HCT116 (cell line): ENCODE measurements around the gene STUM. TPM values are rescaled to one million over a fixed set of nuclear protein-coding genes. Genes with fewer than 3 reads are reported as not detected.

ENCODE experiments used
- ATAC-seq: fragments of 200-7000 bp; cut with Tn5 transposase; 2 replicates; pipeline ENCODE4 v1.9.1; 2020; ENCODE audit warnings: mild to moderate bottlenecking, moderate library complexity
- BruUV-seq: library from RNA; stranded (reverse); fragments of 400-500 nt; replicated peaks from 2 replicates; lab custom pipeline; 2021; lab: Mats Ljungman, UMichigan
- CTCF ChIA-PET: fragments of 300-600 bp; sonication (Branson Sonifier 250); formaldehyde crosslinking; loops from one replicate; lab custom pipeline; 2021; ENCODE audit warnings: antibody characterized with exemption; lab: Charles Lee
- POLR2A ChIA-PET: fragments of 300-600, 350-600 bp; sonication (Branson Sonifier 250); formaldehyde crosslinking; loops from one replicate; lab custom pipeline; 2021; ENCODE audit warnings: antibody characterized with exemption; lab: Charles Lee
- RAD21 ChIA-PET, 2 experiments: fragments of 300-600 bp; sonication (Branson Sonifier 250); formaldehyde crosslinking; loops; one replicate each; lab custom pipeline; 2023; ENCODE audit warnings: low total read pairs in 2 of 2; ENCODE audit not compliant: uncharacterized antibody in 2 of 2, unreplicated experiment in 2 of 2, low non-redundant PET in 1 of 2; lab: Charles Lee
- DNase-seq: peaks from one replicate; pipeline ENCODE4 v3.0.0-alpha.2; 2010; ENCODE audit warnings: low read depth, low spot score
- H2AFZ ChIP-seq: fragments of 200-600 bp; shearing (Covaris generic), sonication (generic); 2 replicates; pipeline ENCODE4 v1.6.1; 2017; ENCODE audit warnings: low read depth, mixed run types, mixed read lengths, antibody characterized with exemption, low read length; ENCODE audit not compliant: poor library complexity, severe bottlenecking
- H3K27ac ChIP-seq: 2 replicates; pipeline ENCODE4 v1.5.1; 2012; ENCODE audit warnings: low read depth, low read length
- H3K27me3 ChIP-seq: fragments of 200-600 bp; sonication (generic); 2 replicates; pipeline ENCODE4 v1.6.1; 2016; ENCODE audit warnings: mixed run types, low read length, mixed read lengths; ENCODE audit not compliant: insufficient read depth
- H3K36me3 ChIP-seq, 2 experiments: fragments of 200-500 bp in 1 of 2; fragments of 200-600 bp in 1 of 2; sonication (Bioruptor generic) in 1 of 2; sonication (generic) in 1 of 2; 2 replicates each; pipeline versions ENCODE4 v1.5.1 to v1.6.1; 2014 to 2016; ENCODE audit warnings: low read length in 2 of 2, inconsistent platforms in 1 of 2, mixed read lengths in 1 of 2, mixed run types in 1 of 2; ENCODE audit not compliant: insufficient read depth in 2 of 2, control insufficient read depth in 1 of 2
- H3K4me1 ChIP-seq, 2 experiments: fragments of 200-600 bp in 1 of 2; sonication (generic) in 1 of 2; 2 replicates each; pipeline versions ENCODE4 v1.5.1 to v1.6.1; 2012 to 2017; ENCODE audit warnings: low read length in 2 of 2, inconsistent platforms in 1 of 2, mild to moderate bottlenecking in 1 of 2, mixed read lengths in 1 of 2, mixed run types in 1 of 2, moderate library complexity in 1 of 2; ENCODE audit not compliant: insufficient read depth in 2 of 2, control insufficient read depth in 1 of 2
- H3K4me2 ChIP-seq: fragments of 200-600 bp; sonication (generic); 2 replicates; pipeline ENCODE4 v1.6.1; 2017; ENCODE audit warnings: mixed run types, low read length, mixed read lengths
- H3K4me3 ChIP-seq, 2 experiments: fragments of 200-600 bp in 1 of 2; sonication (generic) in 1 of 2; replicated peaks in 1 of 2; 2 replicates each; pipeline ENCODE4 v1.5.1; 2011 to 2016; ENCODE audit warnings: low read length in 2 of 2, control low read depth in 1 of 2, low read depth in 1 of 2, mild to moderate bottlenecking in 1 of 2, mixed read lengths in 1 of 2, mixed run types in 1 of 2
- H3K79me2 ChIP-seq: fragments of 200-600 bp; sonication (generic); 2 replicates; pipeline ENCODE4 v1.6.1; 2017; ENCODE audit warnings: mild to moderate bottlenecking, mixed run types, low read length, moderate library complexity, mixed read lengths; ENCODE audit not compliant: insufficient read depth
- H3K9ac ChIP-seq: fragments of 200-600 bp; sonication (generic); 2 replicates; pipeline ENCODE4 v1.6.1; 2016; ENCODE audit warnings: low read length, mixed read lengths
- H3K9me2 ChIP-seq: fragments of 200-600 bp; sonication (generic), shearing (Covaris generic); 2 replicates; pipeline ENCODE4 v1.6.1; 2017; ENCODE audit warnings: mixed run types, mild to moderate bottlenecking, moderate library complexity; ENCODE audit not compliant: insufficient read depth
- H3K9me3 ChIP-seq, 2 experiments: fragments of 200-500 bp in 1 of 2; fragments of 200-600 bp in 1 of 2; sonication (Bioruptor generic) in 1 of 2; sonication (generic) in 1 of 2; 2 replicates each; pipeline ENCODE4 v1.6.1; 2014 to 2017; ENCODE audit warnings: low read length in 2 of 2, mixed read lengths in 2 of 2, inconsistent platforms in 1 of 2, low read depth in 1 of 2, mild to moderate bottlenecking in 1 of 2, mixed run types in 1 of 2, moderate library complexity in 1 of 2; ENCODE audit not compliant: control insufficient read depth in 1 of 2, insufficient read depth in 1 of 2
- H4K20me1 ChIP-seq: fragments of 200-600 bp; sonication (generic), shearing (Covaris generic); 2 replicates; pipeline ENCODE4 v1.6.1; 2017; ENCODE audit warnings: mixed run types, mild to moderate bottlenecking, moderate library complexity; ENCODE audit not compliant: insufficient read depth
- CEBPB ChIP-seq: IDR thresholded peaks from 2 replicates; pipeline ENCODE4 v1.6.1; 2012; ENCODE audit warnings: low read depth
- EZH2 ChIP-seq: fragments of 200-600 bp; sonication (generic); IDR thresholded peaks from 2 replicates; pipeline ENCODE4 v1.6.1; 2017; ENCODE audit warnings: antibody characterized with exemption, mixed run types
- FOSL1 ChIP-seq: IDR thresholded peaks from 2 replicates; pipeline ENCODE4 v1.6.1; 2012; ENCODE audit warnings: low read depth
- JUND ChIP-seq: IDR thresholded peaks from 2 replicates; pipeline ENCODE4 v1.6.1; 2012
- POLR2A ChIP-seq: IDR thresholded peaks from 2 replicates; pipeline ENCODE4 v1.7.0; 2011; ENCODE audit warnings: borderline replicate concordance; ENCODE audit not compliant: insufficient read depth, insufficient read length; ENCODE audit errors: extremely low read depth
- RAD21 ChIP-seq: IDR thresholded peaks from 2 replicates; pipeline ENCODE4 v1.6.1; 2012; ENCODE audit warnings: low read depth, mild to moderate bottlenecking
- SIN3A ChIP-seq: IDR thresholded peaks from 2 replicates; pipeline ENCODE4 v1.6.1; 2012; ENCODE audit warnings: low read depth
- SRF ChIP-seq: IDR thresholded peaks from 2 replicates; pipeline ENCODE4 v1.6.1; 2012; ENCODE audit warnings: low read depth
- TCF7L2 ChIP-seq: IDR thresholded peaks from 2 replicates; pipeline ENCODE4 v1.7.0; 2011; ENCODE audit warnings: borderline replicate concordance, inconsistent platforms; ENCODE audit not compliant: insufficient read depth, insufficient read length; ENCODE audit errors: extremely low read depth
- ZNF274 ChIP-seq: fragments of 200-500 bp; sonication (Bioruptor generic); IDR thresholded peaks from 2 replicates; pipeline ENCODE4 v1.6.1; 2014; ENCODE audit warnings: mild to moderate bottlenecking, low read depth, low read length, inconsistent platforms
- intact Hi-C: fragments of 100-400 bp; cut with micrococcal nuclease; formaldehyde crosslinking; loops from 2 replicates; pipeline ENCODE4 v1.10.0; 2022
- total RNA-seq: library from RNA; stranded (reverse); gene quantifications from one replicate; pipeline ENCODE4 v1.2.1, GENCODE V29; 2021; ENCODE audit not compliant: unreplicated experiment
- TF ChIP-seq, protein P1 (sequence below): IDR thresholded peaks from 2 replicates; pipeline ENCODE4 v1.6.1; 2012
- TF ChIP-seq, protein P2 (sequence below): IDR thresholded peaks from 2 replicates; pipeline ENCODE4 v1.6.1; 2012; ENCODE audit warnings: low read depth
- TF ChIP-seq, protein P3 (sequence below), 3 experiments: fragments of 200-600 bp in 1 of 3; sonication (generic) in 1 of 3; IDR thresholded peaks in 2 of 3; conservative IDR thresholded peaks in 1 of 3; 2 replicates each; pipeline ENCODE4 v1.5.1; 2012 to 2017; ENCODE audit warnings: low read depth in 2 of 3, low read length in 2 of 3, antibody characterized with exemption in 1 of 3, borderline replicate concordance in 1 of 3, control low read depth in 1 of 3, mild to moderate bottlenecking in 1 of 3, mixed read lengths in 1 of 3, mixed run types in 1 of 3, moderate library complexity in 1 of 3; ENCODE audit not compliant: insufficient read depth in 1 of 3

Gene STUM
- total RNA-seq, 1 experiment from 2014 or later = not detected

DNA sequence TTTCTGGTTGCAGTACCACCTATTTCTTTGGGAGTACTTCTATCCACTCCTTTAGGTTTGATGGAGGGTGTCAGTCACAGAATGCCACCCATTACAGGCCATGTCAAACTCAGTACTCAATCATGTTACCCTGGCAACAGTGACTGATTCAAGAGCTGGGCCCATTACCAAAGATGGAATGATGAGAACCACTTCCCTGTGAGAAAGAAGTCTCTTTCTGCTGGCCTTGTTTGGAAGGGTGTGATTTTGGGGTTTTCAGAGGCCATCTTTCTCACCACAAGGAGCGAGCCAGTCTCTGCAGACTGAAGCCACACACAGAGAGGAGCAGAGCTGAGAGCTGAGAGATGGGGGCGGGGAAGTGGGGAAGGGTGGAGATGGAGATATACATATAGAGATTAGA, 13.9 kb upstream of the STUM start:
- BruUV-seq = no TSS peak
- CTCF ChIA-PET = no interaction called here

More for the DNA sequence above, 13.9 kb upstream of the STUM start:
- Histone ChIP-seq H3K9me2 (no peaks in the 10 kb centered on the region), H3K9ac (no peak overlapping the region), H3K27me3 (no peaks in the 10 kb centered on the region), H4K20me1 (no peaks in the 10 kb centered on the region), H3K79me2 (no peaks in the 10 kb centered on the region), H3K27ac (no peak overlapping the region), H3K4me2 (no peak overlapping the region), H3K9me3 (no peaks in the 10 kb centered on the region), H3K4me3 (no peak overlapping the region), H2AFZ (no peak overlapping the region), H3K4me1 (no peaks in the 10 kb centered on the region), H3K36me3 (no peaks in the 10 kb centered on the region)
- DNase-seq (no peak), ATAC-seq (no peak)
- ChIA-PET POLR2A (no interaction called here), RAD21 (no interaction called here)
- intact Hi-C loops = no loop called here
- TF ChIP-seq JUND (no peak), EZH2 (no peak), SRF (no peak), POLR2A (no peak), CEBPB (no peak), TCF7L2 (no peak), FOSL1 (no peak), RAD21 (no peak), ZNF274 (no peak), SIN3A (no peak)
- TF ChIP-seq, protein P1, sequence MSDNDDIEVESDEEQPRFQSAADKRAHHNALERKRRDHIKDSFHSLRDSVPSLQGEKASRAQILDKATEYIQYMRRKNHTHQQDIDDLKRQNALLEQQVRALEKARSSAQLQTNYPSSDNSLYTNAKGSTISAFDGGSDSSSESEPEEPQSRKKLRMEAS = no peak
- TF ChIP-seq, protein P2, sequence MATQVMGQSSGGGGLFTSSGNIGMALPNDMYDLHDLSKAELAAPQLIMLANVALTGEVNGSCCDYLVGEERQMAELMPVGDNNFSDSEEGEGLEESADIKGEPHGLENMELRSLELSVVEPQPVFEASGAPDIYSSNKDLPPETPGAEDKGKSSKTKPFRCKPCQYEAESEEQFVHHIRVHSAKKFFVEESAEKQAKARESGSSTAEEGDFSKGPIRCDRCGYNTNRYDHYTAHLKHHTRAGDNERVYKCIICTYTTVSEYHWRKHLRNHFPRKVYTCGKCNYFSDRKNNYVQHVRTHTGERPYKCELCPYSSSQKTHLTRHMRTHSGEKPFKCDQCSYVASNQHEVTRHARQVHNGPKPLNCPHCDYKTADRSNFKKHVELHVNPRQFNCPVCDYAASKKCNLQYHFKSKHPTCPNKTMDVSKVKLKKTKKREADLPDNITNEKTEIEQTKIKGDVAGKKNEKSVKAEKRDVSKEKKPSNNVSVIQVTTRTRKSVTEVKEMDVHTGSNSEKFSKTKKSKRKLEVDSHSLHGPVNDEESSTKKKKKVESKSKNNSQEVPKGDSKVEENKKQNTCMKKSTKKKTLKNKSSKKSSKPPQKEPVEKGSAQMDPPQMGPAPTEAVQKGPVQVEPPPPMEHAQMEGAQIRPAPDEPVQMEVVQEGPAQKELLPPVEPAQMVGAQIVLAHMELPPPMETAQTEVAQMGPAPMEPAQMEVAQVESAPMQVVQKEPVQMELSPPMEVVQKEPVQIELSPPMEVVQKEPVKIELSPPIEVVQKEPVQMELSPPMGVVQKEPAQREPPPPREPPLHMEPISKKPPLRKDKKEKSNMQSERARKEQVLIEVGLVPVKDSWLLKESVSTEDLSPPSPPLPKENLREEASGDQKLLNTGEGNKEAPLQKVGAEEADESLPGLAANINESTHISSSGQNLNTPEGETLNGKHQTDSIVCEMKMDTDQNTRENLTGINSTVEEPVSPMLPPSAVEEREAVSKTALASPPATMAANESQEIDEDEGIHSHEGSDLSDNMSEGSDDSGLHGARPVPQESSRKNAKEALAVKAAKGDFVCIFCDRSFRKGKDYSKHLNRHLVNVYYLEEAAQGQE = no peak
- TF ChIP-seq, protein P3, sequence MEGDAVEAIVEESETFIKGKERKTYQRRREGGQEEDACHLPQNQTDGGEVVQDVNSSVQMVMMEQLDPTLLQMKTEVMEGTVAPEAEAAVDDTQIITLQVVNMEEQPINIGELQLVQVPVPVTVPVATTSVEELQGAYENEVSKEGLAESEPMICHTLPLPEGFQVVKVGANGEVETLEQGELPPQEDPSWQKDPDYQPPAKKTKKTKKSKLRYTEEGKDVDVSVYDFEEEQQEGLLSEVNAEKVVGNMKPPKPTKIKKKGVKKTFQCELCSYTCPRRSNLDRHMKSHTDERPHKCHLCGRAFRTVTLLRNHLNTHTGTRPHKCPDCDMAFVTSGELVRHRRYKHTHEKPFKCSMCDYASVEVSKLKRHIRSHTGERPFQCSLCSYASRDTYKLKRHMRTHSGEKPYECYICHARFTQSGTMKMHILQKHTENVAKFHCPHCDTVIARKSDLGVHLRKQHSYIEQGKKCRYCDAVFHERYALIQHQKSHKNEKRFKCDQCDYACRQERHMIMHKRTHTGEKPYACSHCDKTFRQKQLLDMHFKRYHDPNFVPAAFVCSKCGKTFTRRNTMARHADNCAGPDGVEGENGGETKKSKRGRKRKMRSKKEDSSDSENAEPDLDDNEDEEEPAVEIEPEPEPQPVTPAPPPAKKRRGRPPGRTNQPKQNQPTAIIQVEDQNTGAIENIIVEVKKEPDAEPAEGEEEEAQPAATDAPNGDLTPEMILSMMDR (IDR thresholded peaks at IDR 0.05 in 2 of 3, conservative IDR thresholded peaks at IDR 0.05 in 1 of 3; ENCODE audit: borderline replicate concordance in 1 of 3, insufficient read depth in 1 of 3, low read depth in 2 of 3, low read length in 2 of 3) = no peak
